Kidney (tissue), 14 donors: ENCODE measurements around the gene NLGN1. TPM values are rescaled to one million over a fixed set of nuclear protein-coding genes. Genes with fewer than 3 reads are reported as not detected.

Source experiments
- DNase-seq, 5 donors: peaks; one replicate each; pipeline ENCODE4 v3.0.0-alpha.2; 2013 to 2020
- FAIRE-seq: peaks from 2 replicates; lab custom pipeline; 2012; peaks lifted over from hg19 to GRCh38; lab: Jason Lieb, UNC
- H3K27ac ChIP-seq, 2 donors: one replicate each; pipeline ENCODE4 v1.7.0; 2013; ENCODE audit warnings: low read depth in 2 of 2, low read length in 2 of 2, inconsistent platforms in 1 of 2
- H3K27me3 ChIP-seq: one replicate; pipeline ENCODE4 v1.7.1; 2013; ENCODE audit warnings: low read length, inconsistent platforms; ENCODE audit not compliant: control insufficient read depth, insufficient read depth
- H3K36me3 ChIP-seq, 3 donors: one replicate each; pipeline versions ENCODE4 v1.7.0 to v1.7.1; 2013; ENCODE audit warnings: low read length in 3 of 3, control low read depth in 1 of 3, inconsistent platforms in 1 of 3; ENCODE audit not compliant: insufficient read depth in 3 of 3, control insufficient read depth in 2 of 3
- H3K4me1 ChIP-seq, 3 donors: one replicate each; pipeline versions ENCODE4 v1.7.0 to v1.7.1; 2013; ENCODE audit warnings: low read length in 3 of 3, inconsistent platforms in 1 of 3, low read depth in 1 of 3; ENCODE audit not compliant: control insufficient read depth in 2 of 3, insufficient read depth in 2 of 3
- H3K4me3 ChIP-seq, 3 donors: one replicate each; pipeline versions ENCODE4 v1.7.0 to v1.8.1; 2013; ENCODE audit warnings: low read length in 3 of 3, control low read depth in 1 of 3, inconsistent platforms in 1 of 3
- H3K9ac ChIP-seq, 3 donors: one replicate each; pipeline versions ENCODE4 v1.7.0 to v1.7.1; 2013; ENCODE audit warnings: low read length in 3 of 3, control low read depth in 1 of 3, inconsistent platforms in 1 of 3
- H3K9me3 ChIP-seq, 3 donors: one replicate each; pipeline versions ENCODE4 v1.7.0 to v1.7.1; 2013; ENCODE audit warnings: low read length in 3 of 3, control low read depth in 1 of 3, inconsistent platforms in 1 of 3; ENCODE audit not compliant: control insufficient read depth in 2 of 3, insufficient read depth in 1 of 3
- CTCF ChIP-seq: IDR thresholded peaks from 3 replicates; pipeline ENCODE4 v1.5.1; 2012; ENCODE audit warnings: mild to moderate bottlenecking, moderate library complexity, borderline replicate concordance; ENCODE audit not compliant: insufficient read depth; ENCODE audit errors: extremely low read depth
- intact Hi-C: fragments of 100-400 bp; cut with DNase I; formaldehyde crosslinking; loops from one replicate; pipeline ENCODE4 v1.11.1; 2022
- polyA plus RNA-seq: library from polyadenylated mRNA; stranded (reverse); fragments of 350-450 nt; fragmentation: Illumina TruSeq; extraction: RNeasy Lipid Tissue Mini Kit (QIAGEN cat#74804); gene quantifications from one replicate; pipeline ENCODE4 v1.2.3, GENCODE V29; 2014; ENCODE audit warnings: low read depth, low replicate concordance; ENCODE audit not compliant: insufficient read depth
- total RNA-seq: library from RNA; stranded (reverse); fragmentation: NEBNext Ultra II Directional; extraction: Animal tissue kit (Norgen Biotek cat#: 25700); gene quantifications from one replicate; pipeline ENCODE4 v1.2.1, GENCODE V29; 2021
- donor health status: control.
- donor health status: control.
- donor health status: control.
- donor health status: control.
- donor health status: control.
- donor health status: DM: yes; HTN: yes; CAD: no.
- donor health status: Normal renal cell carcinoma (clear cell type).

The NLGN1 gene
- total and polyA plus RNA-seq, 2 donors from 2014 or later = 0.49 to 19.4 TPM

- Histone ChIP-seq H3K27me3 (no peaks in the 10 kb centered on the region), H3K27ac (no peak overlapping the region), H3K4me3 (no peak overlapping the region), H3K4me1 (no peaks in the 10 kb centered on the region), H3K9ac (no peak overlapping the region), H3K36me3 (no peaks in the 10 kb centered on the region), H3K9me3 (peaks cover 0 to 3% (median 0%) of the 10 kb centered on the region in 3 donors)
- no peak for TF ChIP-seq CTCF
- no peak for FAIRE-seq
- DNase-seq = no peak
- intact Hi-C loops = no loop called here
These were observed 772.7 kb downstream of the NLGN1 start for GRCh38 chr3:174170248-174170647.

- Histone ChIP-seq H3K4me1 (no peaks in the 10 kb centered on the region), H3K36me3 (no peaks in the 10 kb centered on the region), H3K4me3 (no peak overlapping the region), H3K9me3 (no peaks in the 10 kb centered on the region), H3K9ac (no peak overlapping the region), H3K27ac (no peak overlapping the region), H3K27me3 (no peaks in the 10 kb centered on the region)
- no peak for TF ChIP-seq CTCF
- DNase-seq (no peak), FAIRE-seq (no peak)
- intact Hi-C loops = no loop called here
These were observed 788.9 kb downstream of the NLGN1 start for GRCh38 chr3:174186377-174186989.

GRCh38 chr3:174191380-174191779, 793.8 kb downstream of the NLGN1 start:
- Histone ChIP-seq H3K4me3 (peak overlapping the region in 1 of 3 donors; percentile 22), H3K36me3 (no peaks in the 10 kb centered on the region), H3K27ac (no peak overlapping the region), H3K27me3 (no peaks in the 10 kb centered on the region), H3K4me1 (no peaks in the 10 kb centered on the region), H3K9ac (no peak overlapping the region), H3K9me3 (no peaks in the 10 kb centered on the region)
- DNase-seq = no peak
- no peak for FAIRE-seq
- intact Hi-C loops = no loop called here
- TF ChIP-seq CTCF = no peak

- FAIRE-seq (peak; percentile 17), DNase-seq (no peak)
- H3K27me3 ChIP-seq = no peaks in the 10 kb centered on the region
- no peak for TF ChIP-seq CTCF
- no peaks in the 10 kb centered on the region for H3K9me3 ChIP-seq
- no peak overlapping the region for H3K9ac ChIP-seq
- no peaks in the 10 kb centered on the region for H3K4me1 ChIP-seq
- peak overlapping the region in 1 of 3 donors; percentile 22 for H3K4me3 ChIP-seq
- intact Hi-C loops = no loop called here
- no peak overlapping the region for H3K27ac ChIP-seq
- H3K36me3 ChIP-seq = no peaks in the 10 kb centered on the region
These were observed 794.4 kb downstream of the NLGN1 start for GRCh38 chr3:174191895-174192294.
